ENCODE results near the gene VWC2L.

VWC2L gene

GRCh38 chr2:214386720-214387119 is 24.1 kb upstream of the VWC2L start:
- H3K4me3 ChIP-seq (ENCODE audit: insufficient read depth, low read depth, low read length), result no peak overlapping the region
- no peaks in the 10 kb centered on the region for H3K9me3 ChIP-seq (ENCODE audit: control insufficient read depth, low read length)
- no peaks in the 10 kb centered on the region for H3K36me3 ChIP-seq (ENCODE audit: control insufficient read depth, insufficient read depth, low read length)
- H3K27ac ChIP-seq (ENCODE audit: insufficient read depth, low read depth, low read length, poor library complexity, severe bottlenecking), result no peak overlapping the region
- no peaks in the 10 kb centered on the region for H3K4me1 ChIP-seq (ENCODE audit: control insufficient read depth, insufficient read depth, low read length)
- WGBS, 2 experiments, result 97 to 98% methylated on average over 2 of the region's 2 CpGs
- H3K27me3 ChIP-seq (ENCODE audit: control insufficient read depth, insufficient read depth, low read length, poor library complexity, severe bottlenecking), result no peaks in the 10 kb centered on the region

GRCh38 chr2:214389334-214389733 is 21.5 kb upstream of the VWC2L start:
- no peak overlapping the region for H3K27ac ChIP-seq (ENCODE audit: insufficient read depth, low read depth, low read length, poor library complexity, severe bottlenecking)
- no peaks in the 10 kb centered on the region for H3K4me1 ChIP-seq (ENCODE audit: control insufficient read depth, insufficient read depth, low read length)
- no peaks in the 10 kb centered on the region for H3K27me3 ChIP-seq (ENCODE audit: control insufficient read depth, insufficient read depth, low read length, poor library complexity, severe bottlenecking)
- H3K9me3 ChIP-seq (ENCODE audit: control insufficient read depth, low read length), result no peaks in the 10 kb centered on the region
- no peak overlapping the region for H3K4me3 ChIP-seq (ENCODE audit: insufficient read depth, low read depth, low read length)
- no peaks in the 10 kb centered on the region for H3K36me3 ChIP-seq (ENCODE audit: control insufficient read depth, insufficient read depth, low read length)

GRCh38 chr2:214393796-214394195 is 17.1 kb upstream of the VWC2L start:
- Histone ChIP-seq H3K9me3 (ENCODE audit: control insufficient read depth, low read length) (no peaks in the 10 kb centered on the region), H3K4me1 (ENCODE audit: control insufficient read depth, insufficient read depth, low read length) (no peaks in the 10 kb centered on the region), H3K36me3 (ENCODE audit: control insufficient read depth, insufficient read depth, low read length) (no peaks in the 10 kb centered on the region), H3K4me3 (ENCODE audit: insufficient read depth, low read depth, low read length) (no peak overlapping the region), H3K27ac (ENCODE audit: insufficient read depth, low read depth, low read length, poor library complexity, severe bottlenecking) (no peak overlapping the region), H3K27me3 (ENCODE audit: control insufficient read depth, insufficient read depth, low read length, poor library complexity, severe bottlenecking) (no peaks in the 10 kb centered on the region)

GRCh38 chr2:214395040-214395439 is 15.8 kb upstream of the VWC2L start:
- no peaks in the 10 kb centered on the region for H3K9me3 ChIP-seq (ENCODE audit: control insufficient read depth, low read length)
- WGBS, 2 experiments, result 86 to 100% methylated on average over 1 of the region's 1 CpG
- no peaks in the 10 kb centered on the region for H3K36me3 ChIP-seq (ENCODE audit: control insufficient read depth, insufficient read depth, low read length)
- H3K4me1 ChIP-seq (ENCODE audit: control insufficient read depth, insufficient read depth, low read length), result no peaks in the 10 kb centered on the region
- H3K27me3 ChIP-seq (ENCODE audit: control insufficient read depth, insufficient read depth, low read length, poor library complexity, severe bottlenecking), result no peaks in the 10 kb centered on the region
- no peak overlapping the region for H3K4me3 ChIP-seq (ENCODE audit: insufficient read depth, low read depth, low read length)
- no peak overlapping the region for H3K27ac ChIP-seq (ENCODE audit: insufficient read depth, low read depth, low read length, poor library complexity, severe bottlenecking)

- H3K4me3 ChIP-seq (ENCODE audit: insufficient read depth, low read depth, low read length), result no peak overlapping the region
- 100% methylated on average over 1 of the region's 2 CpGs; no CpG with 5 or more reads in 1 of the 2 experiments for WGBS, 2 experiments
- H3K36me3 ChIP-seq (ENCODE audit: control insufficient read depth, insufficient read depth, low read length), result no peaks in the 10 kb centered on the region
- no peaks in the 10 kb centered on the region for H3K27me3 ChIP-seq (ENCODE audit: control insufficient read depth, insufficient read depth, low read length, poor library complexity, severe bottlenecking)
- H3K4me1 ChIP-seq (ENCODE audit: control insufficient read depth, insufficient read depth, low read length), result no peaks in the 10 kb centered on the region
- H3K9me3 ChIP-seq (ENCODE audit: control insufficient read depth, low read length), result no peaks in the 10 kb centered on the region
- H3K27ac ChIP-seq (ENCODE audit: insufficient read depth, low read depth, low read length, poor library complexity, severe bottlenecking), result no peak overlapping the region
Observed at GRCh38 chr2:214401580-214401979, 9.3 kb upstream of the VWC2L start.

GRCh38 chr2:214410128-214410775 is 602 bp upstream of the VWC2L start:
- WGBS, 2 experiments, result 54 to 63% methylated on average over 13 of the region's 13 CpGs
- H3K27me3 ChIP-seq (ENCODE audit: control insufficient read depth, insufficient read depth, low read length, poor library complexity, severe bottlenecking), result peaks cover 6% of the 10 kb centered on the region
- H3K9me3 ChIP-seq (ENCODE audit: control insufficient read depth, low read length), result no peaks in the 10 kb centered on the region
- H3K36me3 ChIP-seq (ENCODE audit: control insufficient read depth, insufficient read depth, low read length), result no peaks in the 10 kb centered on the region
- H3K4me1 ChIP-seq (ENCODE audit: control insufficient read depth, insufficient read depth, low read length), result no peaks in the 10 kb centered on the region
- no peak overlapping the region for H3K4me3 ChIP-seq (ENCODE audit: insufficient read depth, low read depth, low read length)
- no peak overlapping the region for H3K27ac ChIP-seq (ENCODE audit: insufficient read depth, low read depth, low read length, poor library complexity, severe bottlenecking)

GRCh38 chr2:214412679-214413078 is 1.8 kb downstream of the VWC2L start:
- no CpG with 5 or more reads among the region's 1 CpG for WGBS, 2 experiments
- peaks cover 6% of the 10 kb centered on the region for H3K27me3 ChIP-seq (ENCODE audit: control insufficient read depth, insufficient read depth, low read length, poor library complexity, severe bottlenecking)
- H3K9me3 ChIP-seq (ENCODE audit: control insufficient read depth, low read length), result no peaks in the 10 kb centered on the region
- H3K27ac ChIP-seq (ENCODE audit: insufficient read depth, low read depth, low read length, poor library complexity, severe bottlenecking), result no peak overlapping the region
- no peaks in the 10 kb centered on the region for H3K4me1 ChIP-seq (ENCODE audit: control insufficient read depth, insufficient read depth, low read length)
- H3K4me3 ChIP-seq (ENCODE audit: insufficient read depth, low read depth, low read length), result no peak overlapping the region
- H3K36me3 ChIP-seq (ENCODE audit: control insufficient read depth, insufficient read depth, low read length), result no peaks in the 10 kb centered on the region

GRCh38 chr2:214436470-214436869 is 25.6 kb downstream of the VWC2L start:
- Histone ChIP-seq H3K36me3 (ENCODE audit: control insufficient read depth, insufficient read depth, low read length) (no peaks in the 10 kb centered on the region), H3K27me3 (ENCODE audit: control insufficient read depth, insufficient read depth, low read length, poor library complexity, severe bottlenecking) (no peaks in the 10 kb centered on the region), H3K4me1 (ENCODE audit: control insufficient read depth, insufficient read depth, low read length) (no peaks in the 10 kb centered on the region), H3K4me3 (ENCODE audit: insufficient read depth, low read depth, low read length) (no peak overlapping the region), H3K9me3 (ENCODE audit: control insufficient read depth, low read length) (no peaks in the 10 kb centered on the region), H3K27ac (ENCODE audit: insufficient read depth, low read depth, low read length, poor library complexity, severe bottlenecking) (no peak overlapping the region)
- 95 to 98% methylated on average over 4 of the region's 4 CpGs for WGBS, 2 experiments

GRCh38 chr2:214450118-214450894 is 39.5 kb downstream of the VWC2L start:
- no peaks in the 10 kb centered on the region for H3K9me3 ChIP-seq (ENCODE audit: control insufficient read depth, low read length)
- WGBS, 2 experiments, result 92 to 93% methylated on average over 4 of the region's 4 CpGs

GRCh38 chr2:214451516-214452275 is 40.8 kb downstream of the VWC2L start:
- Histone ChIP-seq H3K4me3 (ENCODE audit: insufficient read depth, low read depth, low read length) (no peak overlapping the region), H3K36me3 (ENCODE audit: control insufficient read depth, insufficient read depth, low read length) (no peaks in the 10 kb centered on the region), H3K27me3 (ENCODE audit: control insufficient read depth, insufficient read depth, low read length, poor library complexity, severe bottlenecking) (no peaks in the 10 kb centered on the region), H3K27ac (ENCODE audit: insufficient read depth, low read depth, low read length, poor library complexity, severe bottlenecking) (no peak overlapping the region), H3K4me1 (ENCODE audit: control insufficient read depth, insufficient read depth, low read length) (no peaks in the 10 kb centered on the region), H3K9me3 (ENCODE audit: control insufficient read depth, low read length) (no peaks in the 10 kb centered on the region)
- no CpG with 5 or more reads among the region's 2 CpGs for WGBS, 2 experiments

More at GRCh38 chr2:214450118-214450894, 39.5 kb downstream of the VWC2L start:
- no peaks in the 10 kb centered on the region for H3K36me3 ChIP-seq (ENCODE audit: control insufficient read depth, insufficient read depth, low read length)
- no peaks in the 10 kb centered on the region for H3K27me3 ChIP-seq (ENCODE audit: control insufficient read depth, insufficient read depth, low read length, poor library complexity, severe bottlenecking)
- no peak overlapping the region for H3K4me3 ChIP-seq (ENCODE audit: insufficient read depth, low read depth, low read length)
- no peak overlapping the region for H3K27ac ChIP-seq (ENCODE audit: insufficient read depth, low read depth, low read length, poor library complexity, severe bottlenecking)
- no peaks in the 10 kb centered on the region for H3K4me1 ChIP-seq (ENCODE audit: control insufficient read depth, insufficient read depth, low read length)
